HG02798 (cell line): ENCODE measurements around the gene RNF112.

Experiments
- ATAC-seq: cut with Tn5 transposase; IDR thresholded peaks from one replicate; pipeline ENCODE4 v1.9.1; 2021; ENCODE audit warnings: mild to moderate bottlenecking; ENCODE audit not compliant: unreplicated experiment, poor library complexity

RNF112 gene

GRCh38 chr17:19410875-19411620 is at the start of gene RNF112:
TSS of gene RNF112 (plus strand) at chr17:19411232. CDS start at chr17:19411409, 177 bp downstream.
- no peak for ATAC-seq

- no peak for ATAC-seq
Measured at GRCh38 chr17:19361326-19361725, 49.7 kb upstream of the RNF112 start.

- no peak for ATAC-seq
Measured at GRCh38 chr17:19361944-19362276, 49.1 kb upstream of the RNF112 start.

GRCh38 chr17:19362277-19363113 is 48.5 kb upstream of the RNF112 start, which contains the start of gene B9D1:
TSS of gene B9D1 (minus strand) at chr17:19362723. CDS start at chr17:19362569, 154 bp downstream.
- peak; percentile 89 for ATAC-seq

- no peak for ATAC-seq
Measured at GRCh38 chr17:19363114-19363438, 48.0 kb upstream of the RNF112 start.

GRCh38 chr17:19363460-19364035 is 47.5 kb upstream of the RNF112 start:
- no peak for ATAC-seq

- ATAC-seq, result no peak
Measured at GRCh38 chr17:19364699-19365498, 46.1 kb upstream of the RNF112 start.

GRCh38 chr17:19365499-19365817 is 45.6 kb upstream of the RNF112 start:
- ATAC-seq, result no peak

GRCh38 chr17:19365833-19366636 is 45.0 kb upstream of the RNF112 start:
- no peak for ATAC-seq

GRCh38 chr17:19366637-19366972 is 44.4 kb upstream of the RNF112 start:
- no peak for ATAC-seq

GRCh38 chr17:19368229-19368628 is 42.8 kb upstream of the RNF112 start:
- no peak for ATAC-seq

GRCh38 chr17:19369107-19369778 is 41.8 kb upstream of the RNF112 start:
- ATAC-seq, result no peak

GRCh38 chr17:19369846-19370492 is 41.1 kb upstream of the RNF112 start:
- no peak for ATAC-seq

- ATAC-seq, result no peak
Measured at GRCh38 chr17:19370493-19370960, 40.5 kb upstream of the RNF112 start.

GRCh38 chr17:19371259-19372010 is 39.6 kb upstream of the RNF112 start:
- ATAC-seq, result no peak

GRCh38 chr17:19372011-19372370 is 39.0 kb upstream of the RNF112 start:
- ATAC-seq, result no peak

GRCh38 chr17:19372439-19372838 is 38.6 kb upstream of the RNF112 start:
- no peak for ATAC-seq

GRCh38 chr17:19372866-19373504 is 38.0 kb upstream of the RNF112 start:
- no peak for ATAC-seq
